ENCODE data around the gene TTC12. TPM values are rescaled to one million over a fixed set of nuclear protein-coding genes. Genes with fewer than 3 reads are reported as not detected.

Gene TTC12
- total and polyA plus RNA-seq, 2 donors (not counting 3 experiments of a cell fraction or from before 2014, with no cell fraction given), result 2.2 to 2.9 TPM

Other genes with a start within 250 kb of the TTC12 start
- not detected in 2 replicates for gene ANKK1, start 73.2 kb downstream of the TTC12 start, total RNA-seq
- gene ANKK1, start 73.2 kb downstream of the TTC12 start, polyA plus RNA-seq, result 0.05 TPM in 1 of 2 replicates, not detected in the other
- gene DRD2, start 160.8 kb downstream of the TTC12 start, total RNA-seq, result not detected in 2 replicates
- gene DRD2, start 160.8 kb downstream of the TTC12 start, polyA plus RNA-seq, result not detected in 2 replicates